ENCODE data around the gene SAMHD1.

- TF ChIP-seq, protein P1, sequence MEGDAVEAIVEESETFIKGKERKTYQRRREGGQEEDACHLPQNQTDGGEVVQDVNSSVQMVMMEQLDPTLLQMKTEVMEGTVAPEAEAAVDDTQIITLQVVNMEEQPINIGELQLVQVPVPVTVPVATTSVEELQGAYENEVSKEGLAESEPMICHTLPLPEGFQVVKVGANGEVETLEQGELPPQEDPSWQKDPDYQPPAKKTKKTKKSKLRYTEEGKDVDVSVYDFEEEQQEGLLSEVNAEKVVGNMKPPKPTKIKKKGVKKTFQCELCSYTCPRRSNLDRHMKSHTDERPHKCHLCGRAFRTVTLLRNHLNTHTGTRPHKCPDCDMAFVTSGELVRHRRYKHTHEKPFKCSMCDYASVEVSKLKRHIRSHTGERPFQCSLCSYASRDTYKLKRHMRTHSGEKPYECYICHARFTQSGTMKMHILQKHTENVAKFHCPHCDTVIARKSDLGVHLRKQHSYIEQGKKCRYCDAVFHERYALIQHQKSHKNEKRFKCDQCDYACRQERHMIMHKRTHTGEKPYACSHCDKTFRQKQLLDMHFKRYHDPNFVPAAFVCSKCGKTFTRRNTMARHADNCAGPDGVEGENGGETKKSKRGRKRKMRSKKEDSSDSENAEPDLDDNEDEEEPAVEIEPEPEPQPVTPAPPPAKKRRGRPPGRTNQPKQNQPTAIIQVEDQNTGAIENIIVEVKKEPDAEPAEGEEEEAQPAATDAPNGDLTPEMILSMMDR (IDR thresholded peaks at IDR 0.05; ENCODE audit: insufficient read depth, low read length, poor library complexity, severe bottlenecking) = no peak
- no peak for TF ChIP-seq EZH2phosphoT487 (conservative IDR thresholded peaks at IDR 0.05; ENCODE audit: low read length)
Measured at GRCh38 chr20:36991703-36992102, 40.2 kb upstream of the SAMHD1 start.

Measured in SU-DHL-6 (cell line).